Ramos (cell line): ENCODE data around the gene PGA5.

Experiments used
- in situ Hi-C: fragments of 300-500 bp; cut with MboI; formaldehyde crosslinking; loops from one replicate; pipeline ENCODE4 v1.14.3; 2022; ENCODE audit warnings: low sequenced_read_pairs; ENCODE audit not compliant: unreplicated experiment

PGA5 gene

DNA sequence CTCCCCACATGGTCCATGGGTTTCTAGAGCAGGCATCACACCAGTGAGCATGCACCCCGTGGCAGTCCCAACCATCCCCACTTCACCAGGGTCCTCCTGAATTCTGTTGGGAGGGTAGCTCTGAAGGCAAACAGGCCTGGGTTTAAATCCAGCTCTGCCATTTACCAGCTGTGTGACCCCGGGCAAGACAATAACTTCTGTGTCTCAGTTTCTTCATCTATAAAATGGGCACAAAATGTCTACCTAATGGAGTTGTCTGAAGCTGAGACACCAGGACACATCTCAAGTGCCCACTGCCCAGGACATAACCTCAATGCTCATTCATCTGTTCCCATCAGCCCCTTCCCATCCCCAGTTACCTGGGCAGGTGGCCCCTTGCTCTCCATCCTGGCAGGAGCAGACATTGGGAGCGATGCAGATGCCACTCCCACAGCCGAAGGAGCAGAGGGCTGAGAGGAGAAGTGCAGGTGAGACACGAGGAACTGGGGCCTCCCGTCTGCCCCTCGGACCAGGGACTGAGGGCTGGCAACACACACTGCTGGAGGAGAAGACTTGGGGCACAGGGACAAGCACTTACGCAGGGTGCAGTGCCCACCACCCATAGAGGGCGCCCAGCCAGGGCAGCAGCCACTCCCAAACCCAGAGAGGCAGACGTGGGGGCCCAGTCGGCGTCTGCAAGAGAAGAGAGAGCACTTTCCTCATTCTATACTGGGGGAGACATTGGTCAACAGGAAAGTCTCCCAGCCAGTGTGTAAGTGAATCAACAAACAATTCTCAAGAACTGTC, 50.1 kb downstream of the PGA5 start:
- in situ Hi-C loops = no loop called here

DNA sequence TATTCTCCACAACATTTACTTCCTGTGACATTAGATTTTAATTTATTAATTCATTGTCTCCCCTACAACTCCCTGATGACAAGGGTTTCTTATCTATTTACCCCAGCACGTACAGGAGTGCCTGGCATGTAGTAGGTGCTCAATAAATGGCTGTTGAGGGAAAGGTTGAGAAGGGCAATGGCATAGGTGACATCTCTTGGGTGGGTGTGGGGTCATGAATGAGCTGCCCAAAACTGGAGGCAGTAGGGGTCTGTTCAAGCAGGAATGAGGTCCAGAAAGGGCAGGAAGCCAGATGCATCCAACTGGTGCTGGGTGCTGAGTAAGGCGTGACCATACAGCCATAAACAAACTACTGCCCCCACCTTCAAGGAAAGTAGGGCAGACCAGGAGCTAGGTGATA, 51.4 kb downstream of the PGA5 start:
- in situ Hi-C loops = no loop called here

DNA sequence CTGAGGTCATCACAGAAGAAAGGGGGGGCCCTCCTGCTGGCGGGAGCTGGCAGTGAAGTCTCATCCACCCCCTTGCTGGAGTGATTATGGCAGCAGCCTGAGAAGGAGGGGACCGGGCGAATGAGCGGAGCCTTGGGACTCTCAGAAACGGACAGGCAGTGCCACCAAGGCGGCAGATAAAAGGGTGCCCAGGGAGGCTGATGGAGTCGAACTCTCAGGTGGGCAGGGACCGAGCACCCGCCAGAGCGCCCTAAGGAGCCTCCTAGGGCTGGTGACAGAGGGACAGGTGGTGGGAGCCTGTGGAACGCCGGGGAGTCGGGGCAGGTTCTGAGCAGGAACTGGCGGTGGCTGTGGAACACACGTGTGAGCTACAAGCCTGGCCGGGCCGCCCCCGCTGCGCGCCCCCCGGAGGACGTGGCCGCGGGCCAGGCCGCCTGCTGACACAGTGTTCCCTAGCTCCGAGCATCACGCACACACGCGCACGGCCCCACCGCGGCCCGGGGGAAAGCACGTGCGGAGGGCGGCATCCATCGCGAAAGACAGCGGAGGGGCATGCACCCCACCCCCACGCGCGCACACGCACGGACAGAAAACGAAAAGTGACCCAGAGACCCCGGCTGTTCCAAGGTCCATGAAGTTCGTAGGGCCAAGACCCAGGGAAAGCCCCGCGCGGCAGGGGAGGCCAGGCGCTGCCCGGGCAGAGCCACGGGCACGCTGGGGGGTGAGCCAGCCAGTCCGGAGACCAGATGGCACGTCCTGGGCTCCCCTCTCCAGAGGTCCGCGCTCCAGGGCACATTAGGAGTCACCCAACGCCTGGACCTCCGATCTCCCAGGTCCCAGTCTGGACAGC, 53.1 kb downstream of the PGA5 start:
- in situ Hi-C loops = no loop called here

- in situ Hi-C loops = no loop called here
These were observed 54.0 kb downstream of the PGA5 start, which contains the start of gene VWCE for GRCh38 chr11:61294717-61295595. Gene VWCE, minus strand, starts transcription at chr11:61295316. Its CDS starts 279 bp downstream, at chr11:61295037.

DNA sequence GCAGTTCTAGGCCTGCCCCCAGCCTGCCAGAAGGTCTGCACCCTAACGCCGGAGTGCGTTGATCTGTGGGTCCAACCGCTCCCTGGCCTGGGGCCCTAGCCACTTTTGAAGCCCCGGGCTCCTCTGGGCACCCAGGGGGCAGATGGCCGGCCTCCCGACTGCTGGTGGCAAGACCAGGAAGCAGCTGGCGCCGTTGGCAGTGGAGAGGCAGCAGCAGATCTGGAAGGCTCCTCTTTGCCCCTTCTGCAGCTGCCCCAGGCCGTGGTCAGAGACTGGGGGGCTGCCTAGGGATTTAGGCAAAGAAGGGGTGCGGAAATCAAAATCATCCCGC, 54.6 kb downstream of the PGA5 start:
- in situ Hi-C loops = no loop called here

DNA sequence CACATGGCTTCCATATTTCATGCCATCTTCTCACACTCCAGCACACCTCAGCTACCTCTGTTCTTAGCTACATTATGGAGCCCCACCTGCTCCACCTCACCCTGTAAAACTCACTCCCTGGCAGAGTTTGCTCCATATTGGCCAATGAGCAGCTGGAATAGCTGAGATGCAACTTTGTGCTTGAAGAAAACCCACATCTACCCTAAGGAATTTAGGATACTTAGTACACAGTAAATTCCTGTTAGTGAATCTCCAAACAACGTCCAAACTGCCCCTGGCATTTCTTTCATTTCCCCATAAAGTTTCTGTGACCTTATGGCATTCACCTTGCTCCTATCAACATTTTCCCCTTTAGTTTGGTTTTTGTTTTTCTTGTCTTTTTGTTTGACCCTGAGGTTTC, 56.4 kb downstream of the PGA5 start:
- in situ Hi-C loops = no loop called here

DNA sequence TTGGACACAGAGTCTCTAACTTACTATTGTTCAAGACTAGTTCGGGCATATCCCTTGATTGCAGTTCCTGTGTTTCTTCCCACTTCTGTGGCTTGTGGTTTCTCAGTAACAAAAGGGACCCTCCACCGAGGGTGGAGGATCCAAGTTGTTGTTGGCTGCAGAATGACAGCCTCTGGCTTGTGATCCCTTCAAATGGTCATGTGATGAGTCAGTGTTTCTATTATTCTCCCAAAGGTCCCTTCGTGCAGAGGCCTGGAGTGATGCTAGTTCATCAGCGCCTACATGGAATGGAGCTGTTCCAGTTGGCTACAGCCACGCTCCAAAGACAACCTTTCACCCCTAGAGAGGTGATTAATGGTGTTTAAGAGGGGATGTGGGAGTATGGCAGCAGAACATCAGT, 56.8 kb downstream of the PGA5 start:
- in situ Hi-C loops = no loop called here

GRCh38 chr11:61298663-61299244, 57.8 kb downstream of the PGA5 start:
- in situ Hi-C loops = no loop called here
